MV-4-11 (cell line): Measurements from ENCODE around the gene CDA.
"Not testable (repeated sequence)": the region's sequence is repeated elsewhere in the genome, so short reads cannot be mapped to it uniquely, and the experiment has no call there.

ENCODE experiments used
- DNase-seq: peaks from one replicate; lab custom pipeline; 2025; lab: John Stamatoyannopoulos, UW

The CDA gene

DNA sequence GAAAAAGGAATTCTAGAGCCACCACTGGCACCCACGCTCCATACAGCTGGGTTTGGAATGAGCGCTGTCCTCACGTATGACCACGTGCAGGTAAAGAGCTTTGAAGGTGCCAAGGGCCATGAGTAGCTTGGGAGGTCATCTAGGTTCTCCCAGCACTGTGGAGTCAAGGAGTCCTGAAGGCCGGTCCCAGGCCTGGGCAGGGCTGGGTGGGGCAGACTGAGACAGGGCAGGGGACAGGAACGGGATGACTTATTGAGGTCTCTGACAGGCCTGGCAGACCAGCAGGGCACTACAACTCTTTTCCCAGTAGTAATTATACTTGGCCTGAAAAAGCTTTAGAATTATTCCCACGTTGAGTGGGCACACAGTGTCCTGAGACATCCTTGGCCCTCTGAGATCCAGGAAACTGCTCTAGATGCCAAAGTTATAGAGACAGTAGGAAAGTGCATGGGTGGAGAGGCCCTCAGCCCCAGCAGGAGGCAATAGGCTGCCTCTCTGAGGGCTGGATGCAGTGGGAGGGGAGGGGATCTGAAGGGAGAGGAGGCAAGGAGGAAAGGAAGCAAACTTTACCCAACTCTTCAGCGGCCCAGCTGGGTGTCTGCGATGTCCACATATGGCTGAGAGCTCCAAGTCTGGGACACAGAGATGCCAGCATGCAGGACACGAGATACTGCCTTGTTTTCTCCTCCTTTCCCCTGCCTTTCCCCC is 1.8 kb upstream of the CDA start:
- no peak for DNase-seq

DNA sequence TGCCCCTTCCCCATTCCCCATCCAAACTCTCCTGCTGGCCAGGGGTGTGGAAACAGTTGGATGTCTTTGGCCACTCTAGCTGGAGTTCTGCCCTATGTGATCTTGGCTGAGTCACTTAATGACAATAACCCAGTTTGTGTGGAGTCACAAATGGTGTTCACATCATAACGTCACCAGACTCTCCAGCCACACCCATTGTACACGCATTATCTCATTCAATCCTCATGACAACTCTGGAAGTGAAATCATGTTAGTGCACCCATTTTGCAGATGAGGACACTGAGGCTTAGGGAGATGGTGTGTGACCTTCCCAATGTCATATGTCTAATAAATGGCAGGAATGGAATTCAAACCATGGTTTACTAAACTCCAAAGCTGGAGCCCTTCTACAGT is 1.2 kb upstream of the CDA start:
- peak; percentile 11 for DNase-seq

DNA sequence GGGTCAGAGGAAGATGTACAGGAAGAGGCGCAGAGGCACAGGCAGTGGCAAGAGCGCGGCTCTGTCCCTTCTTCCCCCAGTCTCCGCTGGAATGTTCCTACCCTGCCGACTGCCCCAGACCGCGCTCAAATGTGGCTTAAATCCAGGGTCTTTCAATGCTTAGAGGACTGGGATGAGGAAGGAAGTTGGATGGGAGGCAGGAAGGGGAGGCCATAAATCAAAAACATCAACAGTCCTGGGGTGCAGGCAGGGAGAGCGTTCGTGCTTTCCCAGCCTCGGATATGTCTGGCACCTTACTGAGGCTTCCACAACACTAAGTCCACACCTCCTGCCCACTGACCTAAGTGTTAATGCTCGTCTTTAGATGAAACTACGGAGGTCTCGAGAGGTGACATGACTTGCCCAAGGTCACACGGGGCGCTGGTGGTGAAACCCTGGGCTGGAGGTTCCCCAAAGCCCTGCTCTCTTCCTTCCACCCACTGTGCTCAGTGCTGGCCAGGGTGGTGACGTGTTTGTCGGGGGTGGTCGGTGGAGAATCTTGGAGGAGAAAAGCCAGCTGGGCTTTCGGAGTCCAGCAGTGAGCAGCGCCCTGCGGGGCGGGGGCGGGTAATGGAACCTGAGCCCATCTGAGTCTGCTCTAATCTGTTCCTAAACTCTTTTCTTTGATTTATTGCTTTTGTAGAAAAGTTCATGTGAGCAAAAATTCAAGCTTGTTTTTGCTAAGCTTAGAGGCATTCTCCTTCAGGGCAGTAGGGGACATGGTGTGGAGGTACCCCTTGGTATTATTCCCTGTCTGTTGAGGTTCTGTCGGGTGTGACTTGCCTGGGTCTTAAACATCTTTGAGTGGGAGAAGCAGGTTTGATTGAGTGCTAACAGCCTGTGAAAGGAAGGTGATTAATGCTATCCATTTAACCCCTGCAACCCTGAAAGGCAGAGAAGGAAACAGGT is 708 bp downstream of the CDA start:
- peak; percentile 45 for DNase-seq

DNA sequence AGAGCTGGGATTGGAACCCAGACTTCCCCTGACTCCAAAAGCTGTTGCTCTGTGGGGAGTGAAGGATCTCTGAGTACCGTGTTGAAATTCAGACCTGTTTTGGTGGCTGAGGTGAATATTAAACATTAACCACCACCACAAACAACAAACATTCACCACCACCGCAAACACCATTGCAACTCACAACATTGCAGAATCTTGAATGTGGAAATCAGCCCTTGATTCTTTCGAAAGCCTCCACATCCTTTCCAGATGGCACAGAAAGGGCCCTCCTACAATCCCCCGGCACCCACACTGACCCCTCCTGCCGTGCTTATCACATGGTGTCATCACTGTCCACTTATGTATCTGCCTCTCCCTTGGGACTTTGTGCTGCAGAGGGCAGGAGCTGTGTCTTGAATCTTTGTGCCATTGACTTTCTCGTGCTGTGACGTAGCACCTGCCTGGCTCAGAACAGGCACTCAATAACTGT is 1.4 kb downstream of the CDA start:
- peak; percentile 96 for DNase-seq

DNA sequence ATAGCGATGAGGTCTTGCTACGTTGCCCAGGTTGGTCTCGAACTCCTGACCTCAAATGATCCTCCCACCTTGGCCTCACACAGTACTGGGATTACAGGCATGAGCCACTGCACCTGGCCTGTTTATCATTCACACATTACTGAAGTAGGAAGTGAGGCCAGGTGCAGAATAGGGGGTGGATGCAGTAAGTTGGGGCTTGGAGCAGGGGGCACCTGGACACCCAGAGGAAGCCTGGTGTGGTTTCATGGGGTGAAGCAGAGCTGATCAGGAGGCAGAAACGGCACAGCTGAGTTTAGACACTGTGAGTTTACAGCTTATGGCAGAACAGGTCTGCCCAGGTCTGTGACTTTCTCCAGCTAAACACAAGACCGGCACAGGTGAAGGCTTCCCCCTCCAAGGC is 4.9 kb downstream of the CDA start:
- DNase-seq: no peak

DNA sequence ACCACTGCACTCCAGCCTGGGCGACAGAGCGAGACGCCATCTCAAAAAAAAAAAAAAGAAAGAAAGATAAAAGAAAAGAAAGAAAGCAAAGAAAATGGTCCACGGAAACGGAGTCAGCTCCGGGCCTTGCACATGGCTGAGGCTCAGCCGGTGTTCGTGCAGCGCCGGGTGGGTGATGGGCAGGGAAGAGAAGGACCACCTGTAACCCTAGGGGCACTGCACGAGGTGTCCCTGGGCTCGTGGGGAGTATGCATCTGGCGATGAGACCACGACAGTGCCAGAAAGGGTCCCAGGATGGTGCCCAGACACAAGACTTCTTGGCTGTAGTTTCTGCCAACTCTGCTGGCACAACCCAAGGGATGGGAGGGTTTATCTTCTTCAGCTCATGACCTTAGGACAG is 5.8 kb downstream of the CDA start:
- no peak for DNase-seq

DNA sequence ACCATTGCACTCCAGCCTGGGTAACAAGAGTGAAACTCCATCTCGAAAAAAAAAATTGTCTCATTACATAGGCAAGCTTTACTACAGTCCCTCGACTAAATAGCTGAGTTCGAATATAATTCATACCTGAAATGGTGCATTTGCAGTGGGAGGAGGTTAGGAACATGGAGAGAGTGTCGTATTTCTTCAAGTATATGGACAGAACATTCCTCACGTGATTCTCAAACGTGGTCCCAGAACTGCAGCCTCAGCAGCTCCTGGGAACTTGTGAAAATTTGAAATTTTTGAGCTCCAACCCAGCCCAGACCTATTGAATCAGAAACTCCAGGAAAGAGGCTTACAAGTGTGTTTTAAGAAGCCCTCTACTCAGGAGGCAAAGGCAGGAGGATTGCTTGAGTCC is 7.2 kb downstream of the CDA start:
- DNase-seq: no peak

DNA sequence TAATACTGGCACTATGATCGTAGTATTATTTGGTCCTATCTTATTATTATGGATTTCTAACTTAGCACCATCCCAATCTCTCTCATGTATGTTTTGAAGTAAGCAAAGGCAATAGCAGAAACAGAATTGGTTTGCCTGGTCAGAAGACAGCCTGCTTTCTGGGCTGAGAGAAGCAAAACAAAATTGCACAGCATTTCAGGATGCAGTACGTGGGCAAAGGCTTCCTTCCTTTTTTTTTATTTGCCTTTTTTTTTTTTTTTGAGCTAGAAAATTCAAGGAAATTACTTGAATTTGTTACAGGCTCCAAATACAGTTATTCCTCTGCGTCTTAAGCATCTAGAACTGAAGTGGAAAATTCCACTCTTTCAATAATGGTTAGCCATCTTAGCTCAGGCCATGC is 8.8 kb downstream of the CDA start:
- peak; percentile 70 for DNase-seq

DNA sequence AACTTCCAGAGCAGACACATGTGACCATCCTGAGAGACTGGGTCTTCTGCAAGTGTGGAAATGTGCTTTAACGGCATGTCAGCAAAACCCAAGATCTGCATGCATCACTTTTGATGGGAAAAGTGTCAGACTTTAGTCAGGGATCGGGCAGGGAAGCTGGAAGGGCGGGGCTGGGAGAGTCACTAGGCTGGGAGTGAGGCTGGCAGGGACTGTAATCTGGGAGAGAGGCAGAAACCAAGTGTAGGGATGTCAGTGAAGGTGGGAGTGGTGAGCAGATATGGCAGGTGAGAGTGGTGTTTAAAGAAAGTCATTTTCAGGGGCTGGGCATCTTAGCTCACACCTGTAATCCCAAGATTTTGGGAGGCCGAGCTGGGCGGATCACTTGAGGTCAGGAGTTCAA is 11.3 kb downstream of the CDA start:
- DNase-seq: no peak

DNA sequence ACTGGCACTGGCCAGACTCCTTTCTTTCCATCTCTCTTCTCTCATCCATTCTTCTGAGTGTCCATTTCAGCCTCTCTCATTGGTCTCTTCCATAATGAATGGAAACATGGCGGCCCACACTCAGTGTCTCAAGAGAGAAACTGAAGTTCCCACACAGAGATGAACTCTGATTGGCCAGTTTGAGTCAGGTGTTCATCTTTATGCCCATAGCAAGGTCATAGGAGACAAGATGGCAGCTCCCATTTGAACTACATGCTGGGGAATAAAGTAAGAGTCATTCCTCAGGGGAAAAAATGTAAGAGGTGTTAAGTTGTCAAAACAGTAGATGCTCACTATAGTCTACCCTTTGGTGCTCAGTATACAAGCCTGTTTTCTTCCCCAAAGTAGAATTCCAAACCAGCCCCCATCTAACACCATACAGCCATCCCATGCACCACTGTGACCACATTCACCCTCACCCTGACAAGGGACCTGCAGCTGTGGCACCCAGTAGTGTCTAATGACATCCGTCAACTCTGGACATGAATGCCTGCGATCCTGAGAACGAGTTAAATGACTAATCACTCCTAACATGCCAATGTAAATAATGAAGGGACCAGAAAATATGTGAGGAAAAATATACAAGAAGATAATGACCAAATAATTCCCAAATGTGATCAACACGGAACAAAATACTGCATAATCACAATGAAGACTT is 12.4 kb downstream of the CDA start:
- no peak for DNase-seq

DNA sequence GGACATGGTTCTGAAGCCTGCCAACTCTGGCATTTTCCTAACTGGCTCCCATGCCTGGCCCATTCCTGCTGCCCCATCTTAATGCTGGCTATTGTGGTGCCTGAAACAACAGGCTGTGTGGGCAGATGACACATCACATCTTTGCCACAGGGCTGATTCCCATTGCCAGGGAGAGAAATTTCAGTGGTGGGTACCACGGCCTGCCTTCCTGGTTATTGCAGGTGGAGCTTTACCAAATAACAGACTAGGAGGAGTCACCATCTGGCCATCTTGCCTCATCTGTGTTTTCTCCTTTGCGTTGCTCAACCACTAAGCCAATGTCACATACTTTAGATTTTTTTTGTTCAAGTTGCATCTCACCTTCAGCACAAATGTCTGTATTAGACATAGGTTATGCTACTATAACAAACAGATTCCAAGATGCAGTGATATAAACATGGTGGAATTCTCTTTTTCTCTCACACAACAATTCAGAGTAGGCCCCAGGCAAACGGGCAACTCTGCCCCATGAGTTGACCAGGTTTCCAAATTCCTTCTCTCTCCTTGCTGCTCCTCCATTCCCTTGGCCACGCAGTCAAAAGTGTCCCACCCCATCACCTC is 14.1 kb downstream of the CDA start:
- DNase-seq: peak; percentile 44

DNA sequence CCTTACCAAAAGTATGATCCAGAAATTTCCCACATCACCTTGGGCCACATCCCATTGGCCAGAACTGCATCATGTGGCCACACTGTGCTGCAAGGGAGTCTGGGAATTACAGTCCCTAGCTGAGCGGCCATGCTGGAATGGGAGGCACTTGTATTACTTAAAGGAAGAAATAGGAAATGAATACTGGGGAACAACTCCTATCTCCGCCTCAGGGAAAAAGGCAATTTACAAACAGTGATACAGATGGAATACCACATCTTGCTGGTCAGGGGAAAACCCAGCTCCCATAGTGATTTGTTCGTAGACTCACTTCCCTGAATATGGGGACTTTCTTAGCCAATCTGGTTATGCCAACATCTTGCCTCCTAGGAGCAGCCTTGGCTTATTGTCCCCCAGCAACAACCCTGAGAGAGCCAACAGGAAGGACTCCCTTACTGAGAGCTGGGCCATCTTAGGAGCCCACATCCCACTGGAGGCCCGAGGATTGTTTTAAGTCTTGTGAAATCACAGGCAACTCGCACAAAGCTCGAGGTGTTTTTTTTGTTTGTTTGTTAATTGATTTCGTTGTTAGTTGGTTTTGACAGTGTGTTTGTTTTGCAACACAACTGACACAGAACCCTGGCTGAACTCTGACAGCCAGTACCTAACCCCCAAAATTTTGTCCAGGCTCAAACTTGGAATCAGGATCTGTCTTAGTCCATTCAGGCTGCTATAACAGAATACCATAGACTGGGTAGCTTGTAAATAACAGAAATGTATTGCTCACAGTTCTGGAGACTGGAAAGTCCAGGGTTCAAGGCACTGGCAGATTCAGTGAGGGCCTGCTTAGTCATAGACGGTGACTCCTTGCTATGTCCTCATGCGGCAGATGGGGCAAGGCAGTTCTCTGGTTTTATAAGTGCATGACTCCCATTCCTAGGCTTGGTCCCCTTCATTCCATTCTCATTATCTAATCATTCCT is 14.9 kb downstream of the CDA start:
- peak; percentile 45 for DNase-seq

DNA sequence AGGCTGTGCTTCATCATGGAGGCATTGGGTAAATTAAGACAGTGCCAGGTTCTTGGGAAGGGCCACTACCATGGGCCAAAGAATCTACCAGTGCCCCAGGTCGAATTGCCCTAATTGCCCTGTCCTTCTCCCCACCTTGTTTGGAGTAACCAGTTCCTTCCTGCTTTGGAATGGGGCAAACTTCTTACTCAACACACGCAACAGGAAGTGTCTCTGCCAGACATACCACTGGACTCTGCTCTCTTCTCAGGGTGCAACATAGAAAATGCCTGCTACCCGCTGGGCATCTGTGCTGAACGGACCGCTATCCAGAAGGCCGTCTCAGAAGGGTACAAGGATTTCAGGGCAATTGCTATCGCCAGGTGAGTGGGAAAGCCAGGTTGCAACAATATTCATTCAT is 15.8 kb downstream of the CDA start:
- DNase-seq: peak; percentile 68

DNA sequence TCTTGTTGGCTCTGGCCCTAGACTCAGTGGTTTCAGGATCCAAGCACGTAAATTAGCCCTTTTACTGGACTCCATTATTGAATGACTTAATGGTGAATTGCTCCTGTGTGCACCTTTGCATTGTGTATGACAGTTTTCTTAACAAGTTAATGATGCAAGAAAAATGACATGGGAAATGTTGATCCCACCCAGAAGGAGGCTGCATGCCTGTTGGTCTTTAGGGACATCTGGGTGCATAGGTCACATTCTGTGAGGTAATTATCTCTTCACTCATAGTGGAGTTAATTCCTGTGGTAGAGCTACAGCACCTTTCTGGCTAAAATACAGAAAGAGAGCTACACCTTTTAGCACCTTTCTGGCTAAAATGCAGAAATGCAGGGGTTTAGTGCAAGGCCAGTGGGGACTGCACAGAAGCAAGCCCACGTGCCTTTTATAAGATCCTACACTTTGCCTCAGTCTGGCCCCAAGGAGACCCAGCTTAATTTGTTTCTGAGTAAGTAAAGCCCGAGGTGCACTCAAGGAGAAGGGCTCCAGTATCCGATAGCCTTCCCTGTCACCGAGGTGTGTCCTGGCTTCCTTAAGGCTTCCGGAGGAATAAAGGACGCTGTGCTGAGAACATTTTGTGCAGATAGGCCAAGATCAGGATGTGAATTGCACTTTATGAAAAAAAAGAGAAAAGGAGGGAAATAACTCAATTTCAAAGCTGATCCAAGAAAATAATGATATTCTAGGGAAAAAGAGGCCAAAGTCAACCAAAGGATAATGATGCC is 18.1 kb downstream of the CDA start:
- not testable (repeated sequence) for DNase-seq

DNA sequence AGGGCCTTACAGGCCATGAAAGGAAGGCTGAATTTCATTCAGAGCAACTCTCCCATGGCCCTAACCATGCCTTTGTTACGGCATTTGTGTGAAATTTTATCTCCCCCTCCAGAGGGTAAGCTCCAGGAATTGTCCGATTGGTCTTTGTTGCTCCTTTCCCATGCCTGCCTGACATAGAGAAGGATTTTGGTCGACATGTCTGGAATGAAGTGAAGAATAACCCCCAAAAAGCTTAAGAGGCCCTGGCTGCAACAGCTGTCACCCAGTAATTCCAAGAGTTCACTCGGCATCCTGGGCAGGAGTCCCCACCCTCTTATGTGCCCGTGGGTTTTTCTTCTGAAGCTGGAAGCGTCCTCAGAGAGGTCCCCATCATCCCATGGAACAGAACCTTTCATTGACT is 20.6 kb downstream of the CDA start:
- no peak for DNase-seq

DNA sequence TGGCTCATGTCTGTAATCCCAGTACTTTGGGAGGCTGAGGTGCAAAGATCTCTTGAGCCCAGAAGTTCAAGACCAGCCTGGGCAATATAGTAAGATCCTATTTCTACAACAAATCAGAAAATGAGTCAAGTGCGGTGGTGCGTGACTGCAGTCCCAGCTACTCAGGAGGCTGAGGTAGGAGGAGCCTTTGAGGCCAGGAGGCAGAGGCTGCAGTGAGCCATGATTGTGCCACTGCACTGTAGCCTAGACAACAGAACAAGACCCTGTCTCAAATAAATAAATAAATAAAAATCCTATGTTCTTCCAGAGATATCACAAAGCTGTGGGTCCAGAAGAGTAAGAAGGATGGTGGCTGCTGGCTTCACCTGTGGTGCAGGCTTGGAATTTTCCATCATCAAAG is 22.1 kb downstream of the CDA start:
- DNase-seq: no peak

DNA sequence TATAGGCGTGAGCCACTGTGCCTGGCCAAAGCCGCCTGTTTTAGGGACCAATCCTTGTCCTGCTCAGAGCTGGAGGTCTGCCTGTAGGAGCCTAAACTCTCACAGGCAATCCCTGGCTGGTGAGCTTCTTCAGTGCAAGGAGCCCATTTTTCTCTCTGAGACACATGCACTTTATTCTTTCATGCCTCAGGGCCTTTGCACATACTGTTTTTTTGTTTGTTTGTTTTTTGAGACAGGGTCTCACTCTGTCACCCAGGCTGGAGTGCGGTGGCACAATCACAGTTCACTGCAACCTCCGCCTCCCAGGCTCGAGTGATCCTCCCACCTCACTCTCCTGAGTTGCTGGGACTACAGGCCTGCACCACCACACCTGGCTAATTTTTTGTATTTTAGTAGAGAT is 22.8 kb downstream of the CDA start:
- no peak for DNase-seq

DNA sequence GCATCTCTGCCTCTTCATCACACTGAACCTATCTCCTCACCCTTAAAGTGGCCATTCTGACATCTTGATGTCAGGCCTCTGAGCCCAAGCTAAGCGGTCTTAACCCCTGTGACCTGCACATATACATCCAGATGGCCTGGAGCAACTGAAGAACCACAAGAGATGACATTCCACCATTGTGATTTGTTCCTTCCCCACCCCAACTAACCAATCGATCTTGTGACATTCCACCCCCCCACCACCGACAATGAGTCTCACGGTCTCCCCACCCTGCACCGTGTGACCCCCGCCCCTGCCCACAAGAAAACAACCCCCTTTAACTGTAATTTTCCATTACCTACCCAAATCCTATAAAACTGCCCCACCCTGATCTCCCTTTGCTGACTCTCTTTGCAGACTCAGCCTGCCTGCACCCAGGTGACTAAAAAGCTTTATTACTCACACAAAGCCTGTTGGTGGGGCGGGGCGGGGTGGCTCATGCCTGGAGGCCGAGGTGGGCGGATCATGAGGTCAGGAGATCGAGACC is 23.4 kb downstream of the CDA start:
- DNase-seq: no peak

DNA sequence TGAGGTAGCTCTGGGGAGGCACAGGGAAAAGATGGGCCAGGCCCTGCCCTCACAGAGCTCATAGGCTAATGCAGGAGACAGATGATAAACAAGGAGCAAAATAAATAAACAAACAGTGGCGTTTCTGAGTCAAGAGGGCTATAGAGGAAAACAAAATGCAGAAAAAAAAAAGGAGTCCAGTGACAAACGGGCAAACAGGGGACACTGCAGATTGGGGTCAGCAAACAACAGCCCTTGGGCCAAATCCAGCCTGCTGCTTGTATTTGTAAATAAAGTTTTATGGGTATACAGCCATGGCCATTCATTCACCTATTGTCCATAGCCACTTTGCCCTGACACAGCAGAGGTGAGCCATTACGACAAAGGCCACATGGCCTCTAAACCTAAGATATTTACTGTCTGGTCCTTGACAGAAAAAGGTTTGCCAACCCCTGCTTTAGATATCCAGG is 25.3 kb downstream of the CDA start:
- DNase-seq: no peak
